ENCODE measurements around the gene SHISA4.
A peak's percentile ranks its signal among the peaks of the same experiment; 100 is the strongest.
"Not testable (repeated sequence)": the region's sequence is repeated elsewhere in the genome, so short reads cannot be mapped to it uniquely, and the experiment has no call there.

Gene SHISA4

GRCh38 chr1:201933840-201934430 is 45.2 kb downstream of the SHISA4 start:
- no peak for DNase-seq

- peak; percentile 72 for DNase-seq
Measured at GRCh38 chr1:201937624-201938213, 49.0 kb downstream of the SHISA4 start.

DNA sequence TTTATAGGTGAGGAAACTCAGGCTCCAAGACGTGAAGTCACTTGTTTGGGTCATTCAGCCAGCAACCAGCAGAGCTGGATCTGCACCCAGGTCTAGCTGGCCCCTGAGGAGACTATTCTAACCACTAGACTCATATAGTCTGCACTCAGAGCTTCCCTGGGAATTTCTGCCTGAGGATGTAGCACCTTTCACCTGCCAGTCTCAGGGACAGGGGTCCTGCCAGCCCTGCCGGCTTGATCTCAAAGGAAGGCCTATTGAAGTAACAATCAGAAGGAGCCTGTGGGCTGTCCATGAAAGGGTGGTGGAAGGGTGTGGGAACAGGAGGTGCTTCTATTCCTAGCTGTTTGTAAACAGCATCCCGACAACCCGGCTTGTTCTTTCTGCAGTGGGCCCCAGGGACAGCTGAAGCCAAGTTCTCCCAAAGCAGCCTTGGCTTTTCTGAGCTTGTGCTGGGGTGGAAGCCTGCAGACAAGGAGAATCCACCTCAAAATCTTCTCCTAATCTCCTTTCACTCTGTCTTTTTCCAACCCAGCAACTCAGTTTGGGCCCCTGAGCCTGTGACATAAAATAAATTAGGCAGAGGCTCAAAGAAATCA is 49.8 kb downstream of the SHISA4 start:
- DNase-seq = no peak

- DNase-seq = no peak
Measured at GRCh38 chr1:201939148-201939547, 50.5 kb downstream of the SHISA4 start.

GRCh38 chr1:201939574-201939973 is 50.9 kb downstream of the SHISA4 start:
- DNase-seq = no peak

GRCh38 chr1:201940316-201940715 is 51.6 kb downstream of the SHISA4 start:
- DNase-seq = not testable (repeated sequence)

GRCh38 chr1:201941420-201942128 is 52.9 kb downstream of the SHISA4 start:
- DNase-seq = no peak

- no peak for DNase-seq
Measured at GRCh38 chr1:201942129-201942495, 53.4 kb downstream of the SHISA4 start.

Measured in NCI-H226 (cell line).